GM18526 (cell line): ENCODE results near the gene TRRAP.

Experiments
- POLR2A ChIP-seq: IDR thresholded peaks from 3 replicates; pipeline ENCODE4 v1.6.1; 2011; ENCODE audit not compliant: insufficient read length; ENCODE audit errors: extremely low read depth

TRRAP gene

GRCh38 chr7:98878365-98879197, at the start of gene TRRAP:
Gene TRRAP (plus strand): TSS chr7:98878532. CDS start chr7:98881151, 2,619 bp downstream.
- peak; percentile 37 for TF ChIP-seq POLR2A

DNA sequence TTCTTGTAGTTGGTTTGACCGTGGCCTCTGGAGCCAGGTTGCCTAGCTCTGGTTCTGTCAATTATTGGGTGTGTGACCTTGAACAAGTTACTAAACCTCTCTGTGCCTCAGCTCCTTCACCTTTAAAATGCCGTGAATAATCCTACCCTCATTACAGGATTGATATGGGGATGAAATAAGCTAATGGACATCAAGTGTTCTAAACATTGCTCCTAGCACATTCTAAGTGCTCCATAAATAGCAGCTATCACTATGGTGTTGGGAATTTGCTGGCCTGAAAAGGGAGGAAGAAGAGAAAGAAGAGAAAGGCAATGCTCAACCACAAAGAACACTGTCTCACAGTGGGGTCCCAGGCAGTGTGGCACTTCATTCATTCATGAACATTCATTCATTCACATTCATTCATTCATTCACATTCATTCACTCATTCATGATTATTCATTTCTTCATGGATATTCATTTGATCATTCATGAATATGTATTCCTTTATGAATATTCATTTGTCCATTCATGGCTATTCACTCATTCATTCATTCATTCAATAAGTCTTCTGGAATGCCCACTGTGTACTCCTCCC, 47.3 kb upstream of the TRRAP start:
- TF ChIP-seq POLR2A = no peak

- TF ChIP-seq POLR2A = no peak
Observed at GRCh38 chr7:98831641-98832221, 46.6 kb upstream of the TRRAP start.

- no peak for TF ChIP-seq POLR2A
Observed at GRCh38 chr7:98833022-98833421, 45.3 kb upstream of the TRRAP start.

- TF ChIP-seq POLR2A = no peak
Observed at GRCh38 chr7:98834949-98835348, 43.4 kb upstream of the TRRAP start.

GRCh38 chr7:98836811-98837629, 41.3 kb upstream of the TRRAP start:
- TF ChIP-seq POLR2A = no peak

DNA sequence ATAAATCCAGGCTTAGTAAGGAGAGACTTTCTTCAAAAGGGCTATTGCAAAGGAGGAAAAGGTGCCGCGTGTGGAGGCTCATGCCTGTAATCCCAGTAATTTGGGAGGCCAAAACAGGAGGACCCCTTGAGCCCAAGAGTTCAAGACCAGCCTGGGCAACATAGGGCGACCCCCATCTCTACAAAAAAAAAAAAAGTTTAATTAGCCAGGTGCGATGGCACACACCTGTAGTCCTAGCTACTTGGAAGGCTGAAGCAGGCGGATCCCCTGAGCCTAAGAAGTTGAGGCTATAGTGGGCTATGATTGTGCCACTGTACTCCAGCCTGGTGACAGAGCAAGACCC, 40.7 kb upstream of the TRRAP start:
- TF ChIP-seq POLR2A = no peak

DNA sequence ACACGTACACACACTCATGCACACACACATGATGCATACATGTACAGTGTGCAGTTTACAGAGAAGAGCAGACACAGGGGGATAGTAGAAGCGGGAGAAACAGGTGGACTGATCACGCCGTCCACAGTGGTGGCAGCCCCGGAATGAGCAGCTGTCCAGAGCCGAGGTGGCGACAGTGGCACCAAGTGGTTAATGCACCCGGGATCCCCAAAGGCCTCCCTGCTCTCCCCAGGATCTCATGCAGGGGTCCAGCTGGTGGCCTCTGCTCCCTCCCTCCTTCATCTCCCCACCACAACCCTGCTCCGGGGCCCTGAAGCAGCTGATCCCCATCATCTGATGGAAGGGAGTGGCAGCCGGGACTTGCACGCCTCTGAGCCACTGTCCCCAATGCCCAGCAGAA, 38.2 kb upstream of the TRRAP start:
- TF ChIP-seq POLR2A = no peak

DNA sequence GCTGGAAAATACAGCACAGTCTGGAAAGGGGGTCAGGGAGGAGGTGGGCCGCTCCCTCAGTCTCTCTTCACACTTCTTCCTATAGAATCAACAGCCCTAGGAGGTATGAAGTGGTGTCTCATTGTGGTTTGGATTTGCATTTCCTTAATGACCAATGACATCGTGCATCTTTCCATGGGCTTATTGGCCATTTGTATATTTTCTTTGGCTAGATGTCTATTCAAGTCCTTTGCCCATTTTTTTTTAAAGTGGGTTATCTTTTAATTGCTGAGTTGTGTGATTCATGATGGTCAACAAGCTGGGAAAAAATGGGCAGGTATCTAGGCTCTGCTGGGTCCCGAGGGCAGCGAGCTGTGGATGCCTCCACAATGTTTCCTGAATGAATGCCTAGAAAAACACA, 37.6 kb upstream of the TRRAP start:
- no peak for TF ChIP-seq POLR2A

GRCh38 chr7:98841179-98841997, 36.9 kb upstream of the TRRAP start:
- no peak for TF ChIP-seq POLR2A

GRCh38 chr7:98848918-98849317, 29.4 kb upstream of the TRRAP start:
- no peak for TF ChIP-seq POLR2A

DNA sequence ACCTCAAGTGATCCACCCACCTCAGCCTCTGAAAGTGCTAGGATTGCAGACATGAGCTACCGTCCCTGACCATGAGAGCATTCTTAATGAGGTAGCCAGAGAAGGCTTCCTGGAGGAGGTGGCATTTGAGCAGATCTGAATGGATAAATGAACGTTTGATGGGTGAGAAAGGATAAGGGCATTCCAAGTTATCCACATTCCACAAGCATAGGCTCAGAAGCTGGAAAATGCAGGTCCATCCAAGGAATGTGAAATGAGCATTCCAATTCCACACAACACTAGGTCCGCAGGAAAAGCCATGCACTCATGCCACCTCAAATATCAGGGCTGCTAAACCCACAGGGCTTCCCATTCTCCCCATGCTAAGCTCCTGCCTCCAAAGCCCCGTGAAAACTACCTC, 25.5 kb upstream of the TRRAP start:
- TF ChIP-seq POLR2A = no peak

DNA sequence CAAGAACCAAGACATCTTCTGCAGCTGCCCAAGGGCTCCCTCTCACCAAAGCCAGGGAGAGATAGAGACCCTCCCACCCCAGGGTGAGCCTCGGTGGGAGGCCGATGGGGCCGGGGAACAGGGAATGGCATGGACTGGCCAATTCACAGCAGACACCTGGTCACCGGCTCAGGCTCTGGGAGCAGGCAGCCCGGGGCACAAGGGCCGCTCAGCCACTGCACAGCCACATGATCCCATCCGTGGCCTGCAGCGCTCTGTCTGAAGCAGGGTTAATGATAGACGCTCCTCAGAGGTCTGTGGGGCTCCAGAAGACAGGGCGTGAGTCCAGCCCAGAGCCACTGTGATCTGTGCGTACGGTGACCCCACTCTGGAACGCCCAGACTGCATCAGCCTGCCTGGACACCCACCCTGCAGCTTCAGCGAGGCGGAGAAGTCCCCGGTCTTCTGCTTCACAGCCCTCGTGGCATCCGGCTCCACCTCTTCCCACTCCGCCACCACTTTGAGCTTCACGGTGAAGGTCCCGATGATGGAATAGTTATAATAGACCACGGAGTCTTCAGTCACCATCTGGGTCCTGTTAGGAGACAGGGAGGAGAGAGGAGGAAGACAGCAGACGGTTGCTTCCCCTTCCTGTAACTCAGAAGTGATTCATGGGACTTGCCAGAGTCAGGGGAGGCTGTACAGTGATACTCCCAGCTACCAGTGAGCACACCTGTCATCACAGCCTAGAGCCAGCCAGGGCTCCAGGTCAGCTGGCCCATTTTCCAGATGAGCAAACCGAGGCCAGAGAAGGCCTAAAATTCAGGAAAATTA, 22.5 kb upstream of the TRRAP start:
- no peak for TF ChIP-seq POLR2A

DNA sequence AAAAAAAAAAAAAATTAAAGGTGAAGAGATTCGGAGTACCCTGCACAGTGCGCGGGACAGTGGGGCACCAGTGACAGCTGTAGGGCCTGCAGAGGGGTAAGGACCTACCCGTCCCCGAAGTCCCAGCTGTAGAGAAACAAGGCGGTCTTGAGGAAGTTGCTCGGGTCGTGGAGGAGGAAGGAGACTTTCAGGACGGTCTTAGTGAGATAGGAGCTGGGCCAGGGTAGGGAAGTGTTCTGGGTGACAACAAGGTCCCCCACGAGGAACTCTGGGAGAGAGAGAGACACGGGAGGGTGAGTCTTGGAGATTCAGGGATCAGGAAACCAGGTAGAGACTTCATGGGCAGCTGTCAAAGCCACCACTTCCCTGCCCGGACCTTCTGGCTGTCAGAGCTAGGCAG, 18.3 kb upstream of the TRRAP start:
- no peak for TF ChIP-seq POLR2A
